ENCODE measurements around the gene THSD7A.

THSD7A gene

DNA sequence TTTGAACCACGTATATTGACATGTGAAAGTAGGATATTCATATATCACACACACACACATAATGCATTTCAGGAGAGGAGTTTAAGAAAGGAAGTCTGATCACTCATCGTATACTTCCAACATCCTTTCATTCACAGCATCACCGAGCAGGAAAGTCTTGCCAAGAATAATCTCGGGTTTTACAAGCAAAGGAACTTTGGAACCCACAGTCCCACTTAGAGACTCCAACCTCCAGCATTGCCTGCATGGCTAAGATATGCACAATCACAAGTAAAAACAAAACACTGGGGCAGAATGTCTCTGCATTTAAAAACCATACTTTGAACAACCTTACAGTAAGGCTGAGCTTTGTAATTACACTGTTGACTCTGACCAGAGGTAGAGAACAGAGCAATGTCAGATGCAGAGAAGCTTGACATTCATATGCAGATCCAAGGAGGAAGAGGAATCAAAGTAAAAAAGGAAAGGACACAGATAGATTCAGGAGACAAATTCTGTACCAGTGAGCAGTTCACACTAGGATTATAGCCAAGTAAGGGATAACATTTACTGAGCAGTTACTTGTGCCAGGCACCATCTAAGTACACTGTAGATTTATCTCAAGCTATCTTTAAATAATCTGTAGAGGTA, 14.8 kb downstream of the THSD7A start:
- no peak for DNase-seq (ENCODE audit: low read depth)

DNA sequence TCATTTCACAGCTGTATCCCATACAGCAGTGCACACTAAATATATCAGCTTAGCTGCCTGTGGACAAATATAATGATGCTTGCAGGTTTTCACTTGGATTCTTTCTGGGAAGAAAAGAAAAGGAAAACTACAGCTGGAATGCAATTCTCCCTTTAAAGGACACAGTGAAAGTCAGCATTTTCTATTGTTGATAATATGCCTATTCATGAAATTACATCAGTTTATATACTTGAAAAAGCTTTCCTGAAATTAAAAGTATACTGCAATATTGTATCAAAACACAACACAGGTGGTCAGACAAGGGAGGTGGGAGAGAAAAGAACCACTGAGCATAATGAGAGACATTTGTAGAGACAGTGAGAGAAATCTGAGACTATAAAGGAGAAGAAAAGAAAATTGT, 20.3 kb downstream of the THSD7A start:
- DNase-seq (ENCODE audit: low read depth), result no peak

DNA sequence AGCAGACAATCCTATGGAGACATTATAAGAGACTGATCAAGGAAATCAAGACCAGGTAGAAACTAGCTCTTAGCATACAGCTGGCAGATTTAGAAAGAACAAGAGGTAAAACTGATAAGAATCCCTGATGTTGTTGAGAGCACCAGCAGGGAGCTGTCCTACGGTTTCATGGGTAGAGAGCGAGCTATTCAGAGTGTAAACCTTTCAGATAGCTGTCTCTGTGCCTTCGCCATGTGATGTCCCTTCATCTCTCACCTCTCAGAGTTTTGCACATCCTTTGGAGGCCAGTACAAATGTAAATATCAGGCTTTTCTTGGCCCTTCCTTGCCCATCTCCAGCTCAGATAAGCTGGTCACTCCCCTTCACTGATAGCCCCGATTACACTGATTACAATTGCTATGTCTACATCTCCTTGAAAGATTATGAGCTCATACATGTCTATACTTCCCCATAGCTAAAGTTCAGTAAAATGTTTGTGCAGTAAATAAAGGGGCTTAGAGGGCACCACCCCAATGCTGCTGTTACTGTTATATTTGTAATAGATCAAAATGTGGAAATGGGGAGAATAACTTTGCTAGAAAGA, 21.9 kb downstream of the THSD7A start:
- DNase-seq (ENCODE audit: low read depth), result no peak

DNA sequence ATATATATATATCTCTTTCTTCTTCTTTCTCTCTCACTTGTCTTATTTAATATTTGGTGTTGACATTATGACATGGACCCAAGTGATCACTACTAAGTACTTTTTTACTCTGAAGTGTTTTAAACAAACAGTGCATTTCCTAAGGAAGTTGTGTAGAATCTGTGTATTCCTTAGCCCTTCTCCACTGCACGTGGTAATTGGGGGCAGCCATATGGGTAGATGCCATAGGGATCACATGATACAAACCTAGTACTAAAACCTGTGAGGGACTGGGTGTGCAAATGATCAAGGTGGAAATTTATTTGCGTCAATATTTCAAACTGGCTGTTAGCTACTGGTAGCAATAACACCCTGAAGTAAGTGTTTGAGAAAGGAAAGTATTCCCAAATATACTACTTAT, 25.0 kb downstream of the THSD7A start:
- no peak for DNase-seq (ENCODE audit: low read depth)

DNA sequence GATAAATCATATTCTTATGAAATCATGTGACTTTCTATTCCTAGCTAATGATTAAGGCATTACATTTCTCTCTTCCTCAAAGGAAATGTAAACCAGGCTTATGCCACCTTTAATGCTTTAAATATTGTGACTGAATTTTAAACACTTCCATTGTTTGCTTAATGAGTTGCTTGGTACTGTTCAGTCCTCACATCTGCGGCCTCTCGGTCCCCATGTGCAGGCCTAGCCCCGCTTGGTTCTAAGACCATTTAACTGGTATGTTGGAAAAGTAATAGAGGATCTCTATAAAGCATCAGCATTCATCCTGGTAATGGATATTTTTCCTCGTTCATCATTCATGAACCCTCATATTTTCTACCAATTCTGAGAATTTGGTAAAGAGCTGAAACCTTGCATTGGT, 27.4 kb downstream of the THSD7A start:
- DNase-seq (ENCODE audit: low read depth), result no peak

DNA sequence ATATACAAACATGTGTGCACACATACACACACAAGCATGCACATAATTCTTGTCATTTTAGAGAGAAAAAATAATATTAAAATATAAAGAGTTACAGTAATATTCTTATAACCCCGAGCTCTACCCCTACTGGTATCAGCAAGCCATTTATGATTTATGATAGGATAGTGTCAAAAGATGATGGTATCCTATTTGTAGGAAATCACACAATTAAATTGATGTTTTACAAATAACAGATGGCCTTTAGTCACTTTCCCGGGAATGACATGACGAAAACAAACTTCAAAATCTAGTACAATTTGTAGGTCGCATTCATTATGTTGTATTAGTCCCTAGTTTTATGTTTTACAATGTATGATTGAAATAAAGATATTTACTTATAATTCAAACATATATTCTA, 36.8 kb downstream of the THSD7A start:
- DNase-seq (ENCODE audit: low read depth), result no peak

DNA sequence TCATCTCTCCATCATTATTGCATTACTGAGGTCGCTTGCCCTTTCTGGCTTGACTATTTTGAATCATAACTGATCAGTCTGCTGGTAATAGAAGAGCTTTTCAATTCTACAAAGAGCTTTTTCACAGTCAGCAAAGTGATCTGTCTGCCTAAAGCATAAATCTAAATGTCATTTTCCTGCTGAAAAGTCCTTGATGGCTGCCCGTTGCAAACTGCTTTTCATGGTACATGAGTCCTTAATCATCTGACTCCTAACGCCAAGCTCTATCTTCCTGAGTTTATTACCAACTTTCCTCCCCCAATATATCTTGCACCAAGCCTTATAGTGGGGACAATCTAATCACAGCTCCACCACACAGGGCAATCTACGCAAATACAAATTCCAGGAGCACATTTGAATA, 39.8 kb downstream of the THSD7A start:
- no peak for DNase-seq (ENCODE audit: low read depth)

DNA sequence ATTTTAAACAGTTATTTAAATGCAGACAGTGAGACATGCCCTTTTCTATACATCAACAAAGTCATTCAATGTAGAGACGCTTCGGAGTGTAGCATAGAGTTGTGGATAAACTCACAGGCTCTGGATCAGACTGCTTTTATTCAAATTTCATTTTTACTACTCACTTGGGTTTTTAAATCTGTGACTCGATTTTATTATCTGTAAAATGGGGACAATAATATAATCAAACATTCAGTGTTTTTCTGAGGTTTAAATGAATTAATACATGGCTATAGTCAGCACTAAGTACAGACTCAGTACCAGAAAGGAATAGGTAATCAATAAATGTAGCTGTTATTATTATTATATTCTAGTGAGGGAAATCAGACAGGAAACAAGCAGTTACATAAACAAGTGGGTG, 43.4 kb downstream of the THSD7A start:
- no peak for DNase-seq (ENCODE audit: low read depth)

DNA sequence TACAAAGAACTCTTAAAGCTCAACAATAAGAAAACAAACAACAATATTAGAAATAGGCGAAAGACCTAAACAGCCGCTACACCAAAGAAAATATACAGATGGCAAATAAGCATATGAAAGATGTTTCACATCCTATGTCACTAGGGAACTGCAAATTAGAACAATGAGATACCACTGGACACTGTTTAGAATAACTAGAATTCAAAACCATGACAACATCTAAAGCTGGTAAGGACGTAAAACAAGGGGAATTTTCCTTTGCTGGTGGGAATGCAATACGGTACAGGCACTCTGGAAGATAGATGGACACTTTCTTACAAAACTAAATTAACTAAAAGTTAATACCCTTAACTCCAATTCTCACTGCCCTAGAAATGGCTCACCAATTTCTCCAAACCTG, 44.5 kb downstream of the THSD7A start:
- DNase-seq (ENCODE audit: low read depth), result no peak

DNA sequence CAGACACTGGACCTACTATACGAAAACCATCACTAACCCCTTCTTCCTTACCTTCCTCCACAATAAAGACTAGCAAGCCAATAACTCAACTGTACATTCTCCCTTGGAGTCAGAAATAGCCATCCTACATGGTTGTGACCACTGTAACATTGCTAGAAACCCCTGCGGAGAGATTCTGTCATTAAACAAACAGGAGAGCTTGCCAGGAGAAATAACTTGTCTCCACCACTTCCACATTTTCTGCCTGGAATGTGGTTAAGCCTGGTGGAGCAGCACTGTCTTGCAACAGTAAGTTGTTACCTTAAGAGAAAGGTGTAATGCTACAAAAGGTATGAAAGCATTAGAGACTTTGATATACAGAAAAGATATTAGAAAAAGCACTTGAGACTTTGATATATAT, 45.8 kb downstream of the THSD7A start:
- DNase-seq (ENCODE audit: low read depth), result no peak

DNA sequence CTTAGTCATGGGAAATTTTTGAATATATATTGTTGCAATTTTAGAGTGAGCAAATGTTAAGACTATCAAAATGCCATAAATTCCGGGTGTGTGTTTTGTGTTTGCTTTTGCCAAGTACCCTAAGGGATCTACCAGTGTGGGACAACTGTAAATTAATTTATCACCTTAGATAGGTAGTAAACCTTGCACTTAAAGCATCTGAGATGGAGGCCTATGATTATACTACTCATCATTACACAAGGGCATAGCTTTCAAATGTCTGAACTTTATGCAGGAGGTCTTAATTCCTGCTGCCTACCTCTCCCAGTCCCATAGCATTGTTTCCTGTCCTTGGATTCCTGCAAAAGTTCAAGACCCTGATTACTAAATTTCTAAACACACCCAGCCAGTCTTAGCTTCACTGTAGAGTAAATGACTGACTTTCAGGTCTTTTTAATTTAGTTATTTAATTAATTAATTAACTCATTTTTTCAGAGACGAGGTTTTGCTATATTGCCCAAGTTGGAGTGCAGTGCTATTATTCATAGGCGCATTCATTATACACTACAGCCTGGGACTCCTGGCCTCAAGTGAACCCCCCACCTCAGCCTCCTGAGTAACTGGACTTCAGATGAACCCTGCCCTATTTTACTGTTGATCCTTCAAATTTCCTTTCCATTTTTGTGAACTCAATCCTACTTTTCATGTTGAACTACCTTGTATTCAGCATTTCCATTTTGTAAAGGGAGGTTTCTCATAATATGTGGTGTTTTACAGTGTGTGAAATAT, 47.0 kb downstream of the THSD7A start:
- DNase-seq (ENCODE audit: low read depth), result no peak

DNA sequence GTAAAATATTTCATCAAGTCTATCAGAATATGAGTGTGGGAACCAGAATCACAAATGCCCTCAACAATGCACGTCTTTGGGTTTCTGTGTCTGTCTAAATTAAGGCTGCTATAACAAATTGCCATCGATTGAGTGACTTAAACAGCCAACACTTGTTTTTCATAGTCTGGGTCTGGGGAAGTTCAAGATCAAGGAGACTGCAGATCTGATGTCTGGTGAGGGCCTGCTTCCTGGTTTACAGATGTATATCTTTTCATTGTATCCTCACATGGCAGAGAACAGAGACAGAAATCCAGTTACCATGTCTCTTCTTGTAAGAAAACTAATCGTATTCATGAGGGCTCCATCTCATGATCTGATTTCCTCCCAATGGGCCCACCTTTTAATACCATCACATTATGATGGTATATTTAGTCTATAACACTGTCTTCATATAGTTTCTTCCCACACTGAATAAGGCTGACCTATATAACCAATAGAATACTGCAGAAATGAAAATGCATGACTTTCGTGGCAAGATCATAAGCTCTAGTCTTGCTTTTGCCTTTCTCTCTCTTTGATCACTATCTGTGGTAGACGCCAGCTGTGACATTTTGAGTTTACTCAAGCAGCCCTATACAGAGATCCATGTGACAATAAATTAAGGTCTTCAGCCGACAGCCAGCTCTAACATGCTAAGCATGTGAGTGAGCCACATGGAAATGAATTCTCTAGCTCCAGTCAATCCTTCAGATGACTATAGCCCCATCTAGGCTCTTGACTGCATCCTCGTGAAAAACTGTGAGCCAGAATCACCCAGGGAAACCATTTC, 51.9 kb downstream of the THSD7A start:
- DNase-seq (ENCODE audit: low read depth), result no peak

DNA sequence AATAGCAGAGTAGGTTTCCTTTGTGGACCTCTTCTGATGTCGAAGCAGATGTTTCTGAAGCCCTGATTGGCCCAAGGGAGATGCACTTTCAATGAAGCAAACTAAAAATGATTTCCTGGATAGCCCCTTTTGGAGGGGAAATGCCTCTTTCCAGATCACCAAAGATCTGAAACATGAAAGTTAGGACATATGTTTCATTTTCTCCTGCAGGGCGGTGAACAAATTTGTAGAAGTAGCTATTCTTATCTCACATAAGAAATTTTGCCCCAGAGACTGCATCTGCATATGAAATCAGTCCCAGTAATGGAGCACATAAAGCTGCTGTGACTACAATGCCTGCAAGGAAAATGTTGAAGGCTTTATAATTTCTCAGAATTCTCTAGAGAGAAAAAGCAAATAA, 56.0 kb downstream of the THSD7A start:
- no peak for DNase-seq (ENCODE audit: low read depth)

DNA sequence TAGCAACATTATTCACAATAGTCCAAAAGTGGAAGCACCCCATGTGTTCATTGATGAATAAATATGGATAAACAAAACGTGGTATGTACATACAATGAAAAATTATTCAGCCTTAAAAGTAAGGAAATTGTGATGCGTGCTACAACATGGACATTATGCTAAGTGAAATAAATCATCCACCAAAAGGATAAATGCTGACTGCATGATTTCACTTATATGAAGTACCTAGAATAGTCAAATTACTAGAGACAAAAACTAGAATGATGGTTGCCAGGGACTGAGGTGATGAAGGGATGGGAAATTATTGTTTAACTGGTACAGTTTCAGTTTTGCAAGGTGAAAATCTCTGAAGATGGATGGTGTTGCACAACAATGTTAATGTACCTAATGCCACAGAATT, 56.6 kb downstream of the THSD7A start:
- no peak for DNase-seq (ENCODE audit: low read depth)

DNA sequence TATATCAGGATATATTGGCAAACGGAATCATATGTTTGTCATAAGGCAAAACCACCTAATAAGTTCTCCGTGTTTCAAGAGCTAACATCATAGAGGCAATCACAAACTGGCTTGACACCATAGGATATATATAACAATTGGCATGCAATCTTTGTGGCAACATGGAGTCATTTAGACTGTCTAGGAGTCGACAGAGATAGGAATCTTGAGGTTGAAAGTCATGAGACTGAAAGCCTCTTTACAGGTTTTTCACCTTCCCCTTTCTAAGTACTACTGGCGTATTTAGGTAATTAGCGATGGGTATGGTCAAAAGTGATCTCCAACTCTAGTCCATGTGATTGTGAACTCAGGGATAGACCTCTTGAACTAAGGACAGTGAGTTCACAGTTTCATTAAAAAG, 63.7 kb downstream of the THSD7A start:
- no peak for DNase-seq (ENCODE audit: low read depth)

DNA sequence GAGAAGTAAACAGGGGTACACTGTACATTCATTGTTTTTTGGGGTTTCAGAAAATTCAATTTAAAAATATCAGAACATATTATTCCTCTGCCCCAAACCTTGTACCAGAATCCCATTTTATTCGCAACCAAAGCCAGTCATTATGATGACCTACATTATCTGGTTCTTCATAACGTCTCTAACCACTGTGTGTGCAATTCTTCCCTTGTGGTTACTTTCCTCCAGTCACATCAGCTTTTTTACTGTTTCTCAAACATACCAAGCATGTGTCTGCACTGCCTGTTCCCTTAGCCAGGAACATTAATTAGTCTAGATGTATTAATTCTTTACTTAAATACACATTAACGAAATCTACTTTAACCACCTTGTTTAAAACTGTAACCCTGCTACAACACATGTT, 64.8 kb downstream of the THSD7A start:
- DNase-seq (ENCODE audit: low read depth), result no peak

DNA sequence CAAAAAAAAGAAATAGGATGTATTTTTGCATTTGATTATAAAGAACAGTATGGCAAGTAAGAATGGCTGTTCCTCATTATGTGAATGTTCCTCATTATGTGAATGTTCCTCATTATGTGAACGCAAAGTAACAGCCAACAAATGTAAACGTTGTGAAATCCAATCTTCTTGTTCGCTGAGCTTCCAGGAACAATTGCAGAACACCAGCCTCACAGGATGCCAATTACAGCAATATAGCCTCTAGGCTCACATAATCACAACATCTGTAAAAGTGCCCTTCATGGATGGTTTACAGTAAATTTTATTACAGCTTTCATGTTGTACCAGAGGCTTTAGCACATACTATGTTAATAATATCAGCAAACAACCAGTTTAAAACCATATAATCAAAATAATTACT, 71.6 kb downstream of the THSD7A start:
- no peak for DNase-seq (ENCODE audit: low read depth)

DNA sequence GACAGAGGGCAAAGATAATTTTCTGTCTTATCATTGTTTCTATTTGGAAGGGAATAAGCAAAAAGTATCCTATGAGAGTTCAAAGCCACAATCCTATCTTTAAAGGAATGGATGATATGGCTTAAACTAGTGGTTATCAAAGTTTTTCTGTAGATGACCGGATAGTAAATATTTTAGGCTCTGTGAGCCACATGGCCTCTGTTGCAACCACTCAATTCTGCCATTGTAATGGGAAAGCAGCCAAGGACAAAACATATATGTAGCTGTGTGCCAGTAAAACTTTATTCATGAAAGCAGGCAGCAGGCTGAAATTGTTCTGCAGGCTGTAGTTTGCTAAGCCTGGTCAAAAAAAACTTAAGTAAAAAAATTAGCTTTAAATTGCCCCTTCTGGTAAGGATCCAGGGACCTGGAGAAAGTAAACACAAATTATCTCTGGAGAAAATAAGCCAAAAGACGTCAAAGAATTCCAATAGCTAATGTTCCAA, 73.3 kb downstream of the THSD7A start:
- no peak for DNase-seq (ENCODE audit: low read depth)

DNA sequence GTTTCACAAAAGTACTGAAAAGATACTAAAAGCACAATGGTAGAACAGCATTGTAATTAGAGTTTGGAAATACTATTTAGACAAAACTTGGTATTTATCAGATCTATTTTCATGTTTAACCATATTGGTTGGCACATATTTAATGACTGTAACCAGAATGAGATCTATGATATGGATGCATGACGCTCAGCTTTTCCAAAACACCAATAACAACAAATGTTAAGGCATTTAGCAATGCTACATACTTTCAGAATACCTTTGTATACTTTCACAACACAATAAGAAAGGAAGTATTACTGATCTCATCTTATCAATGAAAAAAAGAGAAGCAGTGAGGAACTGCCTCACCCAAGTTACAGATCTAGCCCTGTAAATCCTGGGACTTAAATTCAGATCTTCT, 74.8 kb downstream of the THSD7A start:
- no peak for DNase-seq (ENCODE audit: low read depth)

DNA sequence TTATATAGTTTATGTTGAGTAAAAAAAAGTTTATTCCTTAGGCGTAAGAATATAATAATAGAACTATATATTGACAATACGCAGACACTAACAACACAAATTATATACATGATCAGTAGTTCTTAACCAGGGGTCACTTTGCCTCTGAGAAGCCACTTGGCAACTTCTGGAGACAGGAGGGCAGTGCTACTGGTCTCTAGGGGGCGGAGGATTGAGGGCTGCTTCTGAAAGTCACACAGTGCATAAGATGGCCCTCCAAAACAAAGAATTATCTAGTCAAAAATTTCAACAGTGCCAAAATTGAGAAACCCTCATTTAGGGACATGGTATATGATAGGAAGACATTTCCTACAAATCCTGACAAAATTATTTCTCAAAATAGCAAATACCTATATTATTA, 77.1 kb downstream of the THSD7A start:
- no peak for DNase-seq (ENCODE audit: low read depth)

DNA sequence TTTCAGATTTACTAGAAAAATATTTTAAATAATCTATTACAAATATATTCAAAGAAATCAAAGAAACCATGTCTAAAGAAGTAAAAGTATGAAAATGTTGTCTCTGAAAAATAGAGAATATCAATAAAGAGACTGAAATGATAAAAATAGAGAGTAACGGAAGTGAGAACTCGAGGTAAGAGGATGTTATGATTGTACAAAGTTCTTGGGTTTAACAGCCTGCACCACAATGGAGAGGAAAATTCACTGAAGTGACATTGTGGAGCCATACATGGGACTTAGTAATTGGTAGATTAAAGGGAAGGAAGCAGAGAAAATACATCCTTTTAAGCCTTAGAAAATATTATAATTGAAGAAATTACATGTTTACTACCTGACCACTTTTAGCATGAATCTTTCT, 77.9 kb downstream of the THSD7A start:
- no peak for DNase-seq (ENCODE audit: low read depth)

DNA sequence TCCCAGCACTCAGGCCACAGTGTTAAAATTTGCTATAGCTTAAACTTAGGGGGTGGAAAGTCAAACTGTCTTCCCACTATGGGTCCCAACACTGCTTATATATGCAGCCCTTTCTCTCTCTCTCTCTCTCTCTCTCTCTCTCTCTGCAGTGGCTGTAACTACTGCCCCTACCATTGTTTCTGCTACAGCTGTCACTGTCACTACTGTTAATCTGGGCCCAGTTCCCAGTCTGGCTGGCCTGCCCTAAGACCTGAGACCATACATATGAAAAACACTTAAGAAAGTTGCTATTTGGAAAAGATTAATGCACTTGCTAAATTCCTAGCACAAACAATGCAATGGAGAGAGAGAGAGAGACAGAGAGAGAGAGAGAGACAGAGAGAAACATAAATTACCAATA, 78.6 kb downstream of the THSD7A start:
- no peak for DNase-seq (ENCODE audit: low read depth)
